NCI-H2227 treated with DMSO at 0.1 percent for 48 hours (cell line): ENCODE measurements around the gene LPCAT4.
A peak's percentile ranks its signal among the peaks of the same experiment; 100 is the strongest.
"Not testable (repeated sequence)": the region's sequence is repeated elsewhere in the genome, so short reads cannot be mapped to it uniquely, and the experiment has no call there.

Experiments
- DNase-seq: peaks from one replicate; lab custom pipeline; 2025; lab: John Stamatoyannopoulos, UW

Gene LPCAT4

GRCh38 chr15:34367101-34368081 is at the start of gene LPCAT4:
Gene LPCAT4 (minus strand): TSS chr15:34367196. CDS start chr15:34367100, 96 bp downstream.
- DNase-seq, result peak; percentile 71

GRCh38 chr15:34409511-34409910 is 42.5 kb upstream of the LPCAT4 start:
- DNase-seq, result not testable (repeated sequence)

- not testable (repeated sequence) for DNase-seq
These were observed 42.0 kb upstream of the LPCAT4 start for GRCh38 chr15:34408973-34409372.

- DNase-seq, result not testable (repeated sequence)
These were observed 36.9 kb upstream of the LPCAT4 start for GRCh38 chr15:34403899-34404298.

- DNase-seq, result not testable (repeated sequence)
These were observed 36.2 kb upstream of the LPCAT4 start for GRCh38 chr15:34403160-34403598.

GRCh38 chr15:34397637-34398259 is 30.8 kb upstream of the LPCAT4 start:
- not testable (repeated sequence) for DNase-seq

GRCh38 chr15:34392981-34393380 is 26.0 kb upstream of the LPCAT4 start:
- not testable (repeated sequence) for DNase-seq

- not testable (repeated sequence) for DNase-seq
These were observed 22.6 kb upstream of the LPCAT4 start for GRCh38 chr15:34389594-34390086.

- DNase-seq, result not testable (repeated sequence)
These were observed 15.0 kb upstream of the LPCAT4 start for GRCh38 chr15:34381829-34382521.

- DNase-seq, result not testable (repeated sequence)
These were observed 13.5 kb upstream of the LPCAT4 start for GRCh38 chr15:34380491-34380890.

- no peak for DNase-seq
These were observed 9.9 kb upstream of the LPCAT4 start for GRCh38 chr15:34376856-34377255.

- not testable (repeated sequence) for DNase-seq
These were observed 8.5 kb upstream of the LPCAT4 start for GRCh38 chr15:34375541-34375940.

GRCh38 chr15:34374816-34375215 is 7.8 kb upstream of the LPCAT4 start:
- no peak for DNase-seq

- no peak for DNase-seq
These were observed 7.0 kb upstream of the LPCAT4 start for GRCh38 chr15:34373951-34374350.

GRCh38 chr15:34370643-34371042 is 3.6 kb upstream of the LPCAT4 start:
- DNase-seq, result no peak

- DNase-seq, result no peak
These were observed 3.1 kb upstream of the LPCAT4 start for GRCh38 chr15:34370129-34370528.

GRCh38 chr15:34366271-34367065 is 528 bp downstream of the LPCAT4 start:
- peak; percentile 46 for DNase-seq

GRCh38 chr15:34365836-34366235 is 1.2 kb downstream of the LPCAT4 start:
- DNase-seq, result no peak

- DNase-seq, result no peak
These were observed 1.7 kb downstream of the LPCAT4 start for GRCh38 chr15:34365091-34365825.

- DNase-seq, result no peak
These were observed 3.0 kb downstream of the LPCAT4 start for GRCh38 chr15:34364041-34364440.
